CD4-positive, alpha-beta T cell (primary cell): Measurements from ENCODE around the gene BCHE. TPM values are rescaled to one million over a fixed set of nuclear protein-coding genes. Genes with fewer than 3 reads are reported as not detected.

Experiments
- ATAC-seq: fragments of 200-7000 bp; cut with Tn5 transposase; one replicate; pipeline ENCODE4 v1.10.0; 2022; ENCODE audit warnings: mild to moderate bottlenecking; ENCODE audit not compliant: poor library complexity
- CTCF ChIA-PET: fragments of 350-600 bp; sonication (Branson Sonifier 250); formaldehyde crosslinking; loops from one replicate; lab custom pipeline; 2021; ENCODE audit warnings: antibody characterized with exemption, inconsistent platforms; lab: Charles Lee
- POLR2A ChIA-PET: fragments of 350-600 bp; sonication (Branson Sonifier 250); formaldehyde crosslinking; loops from one replicate; lab custom pipeline; 2021; ENCODE audit warnings: antibody characterized with exemption, inconsistent platforms; lab: Charles Lee
- DNase-seq, 14 experiments: peaks; one replicate each; pipeline ENCODE4 v3.0.0-alpha.2; 2013 to 2020; ENCODE audit warnings: mixed read lengths in 2 of 14
- H3K27ac ChIP-seq, 2 donors: one replicate each; pipeline versions ENCODE4 v1.5.1 to v1.7.0; 2013; ENCODE audit warnings: low read length in 2 of 2, low read depth in 1 of 2, mild to moderate bottlenecking in 1 of 2
- H3K27me3 ChIP-seq, 2 experiments: 1 replicate in 1 of 2; 2 replicates in 1 of 2; pipeline versions ENCODE4 v1.6.1 to v1.7.0; 2013; ENCODE audit warnings: low read length in 2 of 2, control low read depth in 1 of 2, mild to moderate bottlenecking in 1 of 2, moderate library complexity in 1 of 2; ENCODE audit not compliant: insufficient read depth in 2 of 2, control insufficient read depth in 1 of 2
- H3K36me3 ChIP-seq: one replicate; pipeline ENCODE4 v1.6.1; 2013; ENCODE audit warnings: low read length, control low read depth; ENCODE audit not compliant: insufficient read depth
- H3K4me1 ChIP-seq: one replicate; pipeline ENCODE4 v1.6.1; 2013; ENCODE audit warnings: low read length, control low read depth; ENCODE audit not compliant: insufficient read depth
- H3K4me3 ChIP-seq: one replicate; pipeline ENCODE4 v1.5.1; 2013; ENCODE audit warnings: mild to moderate bottlenecking, low read length, moderate library complexity
- H3K9me3 ChIP-seq, 2 experiments: 1 replicate in 1 of 2; 2 replicates in 1 of 2; pipeline versions ENCODE4 v1.6.1 to v1.7.0; 2013; ENCODE audit warnings: low read length in 2 of 2, mild to moderate bottlenecking in 2 of 2, control low read depth in 1 of 2, moderate library complexity in 1 of 2; ENCODE audit not compliant: control insufficient read depth in 1 of 2, insufficient read depth in 1 of 2
- H3K27ac Mint-ChIP-seq: one replicate; pipeline ENCODE4 v1.8.0; 2020; ENCODE audit warnings: mixed read lengths
- H3K27me3 Mint-ChIP-seq: one replicate; pipeline ENCODE4 v1.8.0; 2021; ENCODE audit warnings: mixed read lengths
- H3K36me3 Mint-ChIP-seq: one replicate; pipeline ENCODE4 v1.8.0; 2021; ENCODE audit warnings: low read depth, mixed read lengths
- H3K4me1 Mint-ChIP-seq: one replicate; pipeline ENCODE4 v1.8.0; 2021; ENCODE audit warnings: low read depth, mixed read lengths
- H3K4me3 Mint-ChIP-seq: one replicate; pipeline ENCODE4 v1.8.0; 2020; ENCODE audit warnings: mild to moderate bottlenecking, mixed read lengths
- H3K9me3 Mint-ChIP-seq: one replicate; pipeline ENCODE4 v1.8.0; 2020; ENCODE audit warnings: mixed read lengths
- CTCF ChIP-seq: fragments of 200-600 bp; IDR thresholded peaks from one replicate; pipeline ENCODE4 v1.8.0; 2022; ENCODE audit warnings: antibody characterized with exemption, mild to moderate bottlenecking
- intact Hi-C, 2 experiments: fragments of 100-400 bp; cut with DNase I in 1 of 2; cut with micrococcal nuclease in 1 of 2; formaldehyde crosslinking; loops; one replicate each; pipeline versions ENCODE4 v1.15.1 to v1.9.0; 2023 to 2025; cut with DNase I, micrococcal nuclease
- total RNA-seq, 174 experiments: library from RNA in 2 of 174; stranded (reverse) in 2 of 174; gene quantifications; one replicate each; pipeline ENCODE4 v1.2.3 and lab custom pipeline; 2021 to 2026

BCHE gene
- total RNA-seq, 2 experiments from 2014 or later: not detected

GRCh38 chr3:165768680-165769079 is 68.5 kb downstream of the BCHE start:
- peaks cover 7% of the 10 kb centered on the region for H3K9me3 Mint-ChIP-seq
- TF ChIP-seq CTCF: no peak
- no peak overlapping the region for H3K27ac ChIP-seq
- no peaks in the 10 kb centered on the region for H3K27me3 Mint-ChIP-seq
- H3K27me3 ChIP-seq: no peaks in the 10 kb centered on the region
- intact Hi-C loops: no loop called here
- H3K4me3 Mint-ChIP-seq: no peak overlapping the region
- H3K4me1 ChIP-seq: no peaks in the 10 kb centered on the region
- ChIA-PET POLR2A (no interaction called here), CTCF (no interaction called here)
- no peaks in the 10 kb centered on the region for H3K4me1 Mint-ChIP-seq
- no peak for ATAC-seq
- peaks cover 0 to 3% of the 10 kb centered on the region in 2 experiments for H3K9me3 ChIP-seq
- no peak overlapping the region for H3K27ac Mint-ChIP-seq
- DNase-seq: no peak
- no peaks in the 10 kb centered on the region for H3K36me3 Mint-ChIP-seq
- H3K36me3 ChIP-seq: no peaks in the 10 kb centered on the region
- H3K4me3 ChIP-seq: no peak overlapping the region

GRCh38 chr3:165759041-165759440 is 78.2 kb downstream of the BCHE start:
- no peaks in the 10 kb centered on the region for H3K36me3 Mint-ChIP-seq
- Histone ChIP-seq H3K9me3 (peaks cover 0 to 4% of the 10 kb centered on the region in 2 experiments), H3K36me3 (no peaks in the 10 kb centered on the region), H3K27ac (no peak overlapping the region), H3K4me3 (no peak overlapping the region), H3K27me3 (no peaks in the 10 kb centered on the region), H3K4me1 (no peaks in the 10 kb centered on the region)
- TF ChIP-seq CTCF: no peak
- no peaks in the 10 kb centered on the region for H3K27me3 Mint-ChIP-seq
- no peaks in the 10 kb centered on the region for H3K4me1 Mint-ChIP-seq
- no peak overlapping the region for H3K27ac Mint-ChIP-seq
- H3K4me3 Mint-ChIP-seq: no peak overlapping the region
- ChIA-PET CTCF (no interaction called here), POLR2A (no interaction called here)
- intact Hi-C loops: no loop called here
- no peak for DNase-seq
- peaks cover 6% of the 10 kb centered on the region for H3K9me3 Mint-ChIP-seq
- ATAC-seq: no peak

GRCh38 chr3:165755571-165755970 is 81.7 kb downstream of the BCHE start:
- CTCF ChIA-PET: no interaction called here
- no peaks in the 10 kb centered on the region for H3K4me1 Mint-ChIP-seq
- POLR2A ChIA-PET: no interaction called here

More at GRCh38 chr3:165755571-165755970, 81.7 kb downstream of the BCHE start:
- Mint-ChIP-seq H3K27ac (no peak overlapping the region), H3K27me3 (no peaks in the 10 kb centered on the region), H3K36me3 (no peaks in the 10 kb centered on the region), H3K4me3 (no peak overlapping the region), H3K9me3 (peaks cover 7% of the 10 kb centered on the region)
- ATAC-seq: no peak
- Histone ChIP-seq H3K4me1 (no peaks in the 10 kb centered on the region), H3K36me3 (no peaks in the 10 kb centered on the region), H3K27me3 (no peaks in the 10 kb centered on the region), H3K27ac (no peak overlapping the region), H3K9me3 (peaks cover 4 to 6% of the 10 kb centered on the region in 2 experiments), H3K4me3 (no peak overlapping the region)
- intact Hi-C loops: no loop called here
- TF ChIP-seq CTCF: no peak
- DNase-seq: no peak
